ENCODE results near the gene UBXN6. TPM values are rescaled to one million over a fixed set of nuclear protein-coding genes. Genes with fewer than 3 reads are reported as not detected.

UBXN6 gene, protein sequence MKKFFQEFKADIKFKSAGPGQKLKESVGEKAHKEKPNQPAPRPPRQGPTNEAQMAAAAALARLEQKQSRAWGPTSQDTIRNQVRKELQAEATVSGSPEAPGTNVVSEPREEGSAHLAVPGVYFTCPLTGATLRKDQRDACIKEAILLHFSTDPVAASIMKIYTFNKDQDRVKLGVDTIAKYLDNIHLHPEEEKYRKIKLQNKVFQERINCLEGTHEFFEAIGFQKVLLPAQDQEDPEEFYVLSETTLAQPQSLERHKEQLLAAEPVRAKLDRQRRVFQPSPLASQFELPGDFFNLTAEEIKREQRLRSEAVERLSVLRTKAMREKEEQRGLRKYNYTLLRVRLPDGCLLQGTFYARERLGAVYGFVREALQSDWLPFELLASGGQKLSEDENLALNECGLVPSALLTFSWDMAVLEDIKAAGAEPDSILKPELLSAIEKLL
- total RNA-seq (100 to 1,000 TPM; 120 to 170 (median 132) TPM), polyA plus RNA-seq (100 to 1,000 TPM; 110 to 274 (median 191) TPM)
- long read RNA-seq, donor 1, full-length matches to known transcripts: 50 of 82 reads
- long read RNA-seq, donor 1, partial matches to known transcripts: 27 of 82 reads
- long read RNA-seq, donor 1, other reads (novel, unspliced or antisense): 5 of 82 reads
- long read RNA-seq, donor 2, full-length matches to known transcripts: 58 of 110 reads
- long read RNA-seq, donor 2, partial matches to known transcripts: 34 of 110 reads
- long read RNA-seq, donor 2, other reads (novel, unspliced or antisense): 18 of 110 reads

DNA sequence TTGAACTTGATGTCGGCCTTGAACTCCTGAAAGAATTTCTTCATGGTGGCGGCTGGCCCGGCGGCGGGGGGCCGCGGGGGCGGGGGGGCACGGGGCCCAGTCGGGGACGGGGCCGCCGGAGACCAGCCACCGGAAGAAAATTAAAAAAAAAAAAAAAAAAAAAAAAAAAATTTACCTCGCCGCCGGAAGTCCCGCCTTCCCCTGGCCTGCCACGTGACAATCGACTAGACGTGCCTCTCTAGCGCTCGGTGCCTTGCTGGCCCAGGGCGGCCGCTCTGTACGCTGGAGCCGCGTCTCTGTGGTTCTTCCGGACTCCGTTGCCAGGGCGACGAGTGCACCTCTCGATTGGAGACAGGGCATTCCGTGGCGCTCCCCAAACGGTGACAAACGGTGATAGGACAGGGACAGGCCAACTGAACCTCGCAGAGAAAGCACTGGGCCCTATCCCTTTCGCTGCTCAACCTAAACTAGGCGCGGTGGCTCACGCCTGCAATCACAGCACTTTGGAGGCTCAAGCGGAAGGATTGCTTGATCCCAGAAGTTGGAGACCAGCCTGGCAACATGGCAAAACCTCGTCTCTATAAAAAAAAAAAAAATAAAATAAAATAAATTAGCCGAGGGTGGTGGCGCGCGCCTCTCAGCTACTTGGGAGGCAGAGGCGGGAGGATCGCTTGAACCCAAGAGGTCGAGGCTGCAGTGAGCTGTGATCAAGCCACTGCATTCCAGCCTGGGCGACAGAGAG, at the start of gene UBXN6:
TSS of gene UBXN6 (minus strand) at position 141 of the 742 bp plus-strand sequence. CDS start at position 44, 97 bp downstream.
- Histone ChIP-seq H3K27ac (peak within 1 kb of the TSS; percentile 84), H3K9me3 (no peaks in the 10 kb centered on the region), H3K4me1 (peaks cover 29% of the 10 kb centered on the region), H3K36me3 (ENCODE audit: insufficient read depth in 1 of 2, low read depth in 1 of 2) (peaks cover 0 to 16% of the 10 kb centered on the region in 2 donors), H3K27me3 (ENCODE audit: insufficient read depth in 3 of 3, low read length in 2 of 3) (no peaks in the 10 kb centered on the region), H3K4me3 (peak within 1 kb of the TSS; percentile 74)
- TF ChIP-seq, protein P1, sequence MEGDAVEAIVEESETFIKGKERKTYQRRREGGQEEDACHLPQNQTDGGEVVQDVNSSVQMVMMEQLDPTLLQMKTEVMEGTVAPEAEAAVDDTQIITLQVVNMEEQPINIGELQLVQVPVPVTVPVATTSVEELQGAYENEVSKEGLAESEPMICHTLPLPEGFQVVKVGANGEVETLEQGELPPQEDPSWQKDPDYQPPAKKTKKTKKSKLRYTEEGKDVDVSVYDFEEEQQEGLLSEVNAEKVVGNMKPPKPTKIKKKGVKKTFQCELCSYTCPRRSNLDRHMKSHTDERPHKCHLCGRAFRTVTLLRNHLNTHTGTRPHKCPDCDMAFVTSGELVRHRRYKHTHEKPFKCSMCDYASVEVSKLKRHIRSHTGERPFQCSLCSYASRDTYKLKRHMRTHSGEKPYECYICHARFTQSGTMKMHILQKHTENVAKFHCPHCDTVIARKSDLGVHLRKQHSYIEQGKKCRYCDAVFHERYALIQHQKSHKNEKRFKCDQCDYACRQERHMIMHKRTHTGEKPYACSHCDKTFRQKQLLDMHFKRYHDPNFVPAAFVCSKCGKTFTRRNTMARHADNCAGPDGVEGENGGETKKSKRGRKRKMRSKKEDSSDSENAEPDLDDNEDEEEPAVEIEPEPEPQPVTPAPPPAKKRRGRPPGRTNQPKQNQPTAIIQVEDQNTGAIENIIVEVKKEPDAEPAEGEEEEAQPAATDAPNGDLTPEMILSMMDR (IDR thresholded peaks at IDR 0.05): peak; percentile 9
- intact Hi-C loops (cut with DNase I): loop anchor here (5.0 kb wide), 1 partner anchor 56 kb away; the partner anchor contains the start of genes CHAF1A (in 2 of the 2) and SH3GL1 (in 2 of the 2)
- DNase-seq: peak; percentile 99
- peak; percentile 86 to 92 (median 89) for ATAC-seq
- 9 to 13% (median 10%) methylated on average over 36 to 52 of the region's 52 CpGs for WGBS, 3 donors

DNA sequence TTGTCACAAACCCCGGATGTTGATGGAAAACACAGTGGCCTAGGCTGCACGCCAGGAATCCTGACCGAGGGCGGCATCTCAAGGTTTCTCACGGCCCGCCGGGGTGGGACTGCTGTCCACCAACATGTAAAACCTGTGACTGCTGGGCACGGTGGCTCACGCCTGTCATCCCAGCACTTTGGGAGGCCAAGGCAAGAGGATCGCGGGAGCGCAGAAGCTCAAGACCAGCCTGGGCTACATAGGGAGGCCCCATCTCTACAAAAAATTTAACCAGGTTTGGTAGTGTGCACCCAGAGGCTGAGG, 49.5 kb upstream of the UBXN6 start:
- TF ChIP-seq, protein P1 (IDR thresholded peaks at IDR 0.05): no peak
- Histone ChIP-seq H3K27ac (peak overlapping the region; percentile 51), H3K36me3 (ENCODE audit: insufficient read depth in 1 of 2, low read depth in 1 of 2) (peaks cover 0 to 65% of the 10 kb centered on the region in 2 donors), H3K4me3 (no peak overlapping the region), H3K27me3 (ENCODE audit: insufficient read depth in 3 of 3, low read length in 2 of 3) (no peaks in the 10 kb centered on the region), H3K9me3 (no peaks in the 10 kb centered on the region), H3K4me1 (peaks cover 25% of the 10 kb centered on the region)
- no peak for DNase-seq
- no peak for ATAC-seq
- intact Hi-C loops (cut with DNase I): no loop called here
- WGBS, 3 donors: 63 to 72% (median 64%) methylated on average over 12 of the region's 12 CpGs

- peaks cover 0 to 70% of the 10 kb centered on the region in 2 donors for H3K36me3 ChIP-seq (ENCODE audit: insufficient read depth in 1 of 2, low read depth in 1 of 2)
- peak overlapping the region; percentile 51 for H3K27ac ChIP-seq
- no peak overlapping the region for H3K4me3 ChIP-seq
- DNase-seq (no peak), ATAC-seq (peak in 1 of 4 donors; percentile 13)
- H3K9me3 ChIP-seq: no peaks in the 10 kb centered on the region
- WGBS, 3 donors: 83 to 86% (median 84%) methylated on average over 17 of the region's 17 CpGs
- H3K4me1 ChIP-seq: peaks cover 21% of the 10 kb centered on the region
- intact Hi-C loops (cut with DNase I): no loop called here
- no peaks in the 10 kb centered on the region for H3K27me3 ChIP-seq (ENCODE audit: insufficient read depth in 3 of 3, low read length in 2 of 3)
- TF ChIP-seq, protein P1 (IDR thresholded peaks at IDR 0.05): no peak
Observed at GRCh38 chr19:4506449-4507149, 49.0 kb upstream of the UBXN6 start.

Measured in psoas muscle (tissue), 8 donors.